Nephron (organoid): ENCODE results near the gene TBC1D5.
A peak's percentile ranks its signal among the peaks of the same experiment; 100 is the strongest.

Experiments used
- H3K27ac Mint-ChIP-seq, 3 experiments: 2 replicates each; pipeline ENCODE4 v1.8.0; 2020; ENCODE audit warnings: mixed read lengths in 3 of 3, mild to moderate bottlenecking in 2 of 3, moderate library complexity in 1 of 3
- H3K27me3 Mint-ChIP-seq: 2 replicates; pipeline ENCODE4 v1.8.0; 2021; ENCODE audit warnings: low read depth, mild to moderate bottlenecking, moderate library complexity, mixed read lengths
- H3K36me3 Mint-ChIP-seq: 2 replicates; pipeline ENCODE4 v1.8.0; 2020; ENCODE audit warnings: low read depth, mixed read lengths
- H3K4me1 Mint-ChIP-seq: 2 replicates; pipeline ENCODE4 v1.8.0; 2020; ENCODE audit warnings: mixed read lengths
- H3K4me3 Mint-ChIP-seq, 3 experiments: 2 replicates each; pipeline ENCODE4 v1.8.0; 2020; ENCODE audit warnings: mild to moderate bottlenecking in 3 of 3, mixed read lengths in 3 of 3, moderate library complexity in 2 of 3
- H3K9me3 Mint-ChIP-seq: 2 replicates; pipeline ENCODE4 v1.8.0; 2020; ENCODE audit warnings: mixed read lengths
- CTCF ChIP-seq, 3 experiments: fragments of 200-600 bp; sonication (generic); IDR thresholded peaks; one replicate each; pipeline ENCODE4 v1.5.0; 2021; ENCODE audit warnings: antibody characterized with exemption in 3 of 3; ENCODE audit not compliant: unreplicated experiment in 3 of 3

The TBC1D5 gene

DNA sequence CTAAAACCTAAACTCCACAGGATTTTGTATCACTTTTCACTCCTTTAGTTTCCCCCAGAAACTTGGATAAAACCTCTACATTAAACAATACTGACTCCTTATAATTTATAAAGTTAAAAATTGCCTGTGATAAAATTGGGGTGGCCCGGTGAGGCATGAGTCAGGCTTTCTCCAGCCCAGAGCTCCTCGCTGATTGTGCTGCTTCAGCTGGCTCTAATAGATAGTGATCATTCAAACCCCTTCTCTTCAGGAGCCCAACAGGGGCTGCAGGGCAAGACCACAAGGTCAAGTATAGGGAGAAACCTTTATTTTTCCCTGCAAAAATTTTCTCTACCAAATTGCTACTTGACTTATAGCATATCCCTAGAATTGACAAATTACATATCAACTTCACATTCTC, 549.4 kb downstream of the TBC1D5 start:
- TF ChIP-seq CTCF (IDR thresholded peaks at IDR 0.05; ENCODE audit: unreplicated experiment in 3 of 3): no peak
- no peaks in the 10 kb centered on the region for H3K36me3 Mint-ChIP-seq
- peaks cover 11% of the 10 kb centered on the region for H3K4me1 Mint-ChIP-seq
- H3K4me3 Mint-ChIP-seq: no peak overlapping the region
- H3K27me3 Mint-ChIP-seq: no peaks in the 10 kb centered on the region
- H3K9me3 Mint-ChIP-seq: no peaks in the 10 kb centered on the region
- no peak overlapping the region for H3K27ac Mint-ChIP-seq

GRCh38 chr3:17190353-17191078, 551.9 kb downstream of the TBC1D5 start:
- Mint-ChIP-seq H3K4me1 (peaks cover 13% of the 10 kb centered on the region), H3K27me3 (no peaks in the 10 kb centered on the region), H3K36me3 (no peaks in the 10 kb centered on the region), H3K4me3 (no peak overlapping the region), H3K27ac (no peak overlapping the region), H3K9me3 (no peaks in the 10 kb centered on the region)
- TF ChIP-seq CTCF (IDR thresholded peaks at IDR 0.05; ENCODE audit: unreplicated experiment in 3 of 3): no peak

DNA sequence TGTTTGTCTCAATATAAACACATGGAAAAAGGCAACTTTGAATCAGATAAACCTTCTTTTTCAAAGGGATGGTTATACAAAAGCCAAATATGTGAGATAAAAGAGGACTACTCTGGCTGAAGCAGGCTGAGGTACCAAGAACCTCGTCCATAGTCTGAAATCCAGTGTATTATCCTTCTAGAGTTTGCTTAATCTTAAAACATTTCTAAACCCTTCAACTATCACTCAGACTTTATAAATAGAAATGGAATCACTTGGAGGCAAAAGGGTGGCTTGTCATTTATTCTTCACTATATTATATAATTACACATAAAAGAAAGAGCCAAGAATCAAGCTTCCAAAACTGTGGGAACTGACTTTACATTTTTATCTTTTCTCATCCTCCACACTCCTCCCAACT, 554.1 kb downstream of the TBC1D5 start:
- Mint-ChIP-seq H3K36me3 (peaks cover 3% of the 10 kb centered on the region), H3K4me3 (no peak overlapping the region), H3K27ac (peak overlapping the region in 2 of 3 experiments; percentile 21 to 49), H3K27me3 (no peaks in the 10 kb centered on the region), H3K4me1 (peaks cover 13% of the 10 kb centered on the region), H3K9me3 (no peaks in the 10 kb centered on the region)
- TF ChIP-seq CTCF (IDR thresholded peaks at IDR 0.05; ENCODE audit: unreplicated experiment in 3 of 3): no peak

DNA sequence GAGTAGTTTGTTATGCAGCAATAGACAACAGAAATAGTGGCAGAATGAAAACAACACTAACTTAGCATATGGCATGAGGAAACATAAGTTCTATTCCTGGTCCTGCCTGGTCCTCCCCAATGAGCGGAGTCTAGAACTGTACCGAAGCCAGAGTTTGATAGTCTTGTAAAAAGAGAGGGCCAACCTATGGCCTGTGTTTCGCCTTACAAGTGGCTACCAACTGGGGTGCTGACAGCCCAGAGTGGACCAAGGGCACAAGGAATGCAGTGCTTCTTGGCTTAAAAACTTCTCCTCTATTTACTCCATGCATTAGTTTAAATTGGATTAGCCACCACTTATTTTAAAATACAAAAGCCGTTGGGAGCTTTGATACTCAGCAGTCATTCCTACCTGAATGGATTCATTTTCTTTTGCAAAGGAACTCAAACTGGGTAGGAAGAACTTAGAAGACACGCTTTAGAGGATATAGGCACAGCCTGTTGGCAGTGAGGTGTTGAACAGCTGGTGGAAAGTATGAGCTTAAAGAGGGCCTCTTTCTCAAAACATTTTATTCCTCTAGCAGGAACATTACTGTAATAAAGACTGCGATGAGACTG, 554.7 kb downstream of the TBC1D5 start:
- H3K27me3 Mint-ChIP-seq: no peaks in the 10 kb centered on the region
- no peak overlapping the region for H3K4me3 Mint-ChIP-seq
- peaks cover 20% of the 10 kb centered on the region for H3K4me1 Mint-ChIP-seq
- H3K36me3 Mint-ChIP-seq: peaks cover 3% of the 10 kb centered on the region
- no peaks in the 10 kb centered on the region for H3K9me3 Mint-ChIP-seq
- no peak for TF ChIP-seq CTCF (IDR thresholded peaks at IDR 0.05; ENCODE audit: unreplicated experiment in 3 of 3)
- no peak overlapping the region for H3K27ac Mint-ChIP-seq

DNA sequence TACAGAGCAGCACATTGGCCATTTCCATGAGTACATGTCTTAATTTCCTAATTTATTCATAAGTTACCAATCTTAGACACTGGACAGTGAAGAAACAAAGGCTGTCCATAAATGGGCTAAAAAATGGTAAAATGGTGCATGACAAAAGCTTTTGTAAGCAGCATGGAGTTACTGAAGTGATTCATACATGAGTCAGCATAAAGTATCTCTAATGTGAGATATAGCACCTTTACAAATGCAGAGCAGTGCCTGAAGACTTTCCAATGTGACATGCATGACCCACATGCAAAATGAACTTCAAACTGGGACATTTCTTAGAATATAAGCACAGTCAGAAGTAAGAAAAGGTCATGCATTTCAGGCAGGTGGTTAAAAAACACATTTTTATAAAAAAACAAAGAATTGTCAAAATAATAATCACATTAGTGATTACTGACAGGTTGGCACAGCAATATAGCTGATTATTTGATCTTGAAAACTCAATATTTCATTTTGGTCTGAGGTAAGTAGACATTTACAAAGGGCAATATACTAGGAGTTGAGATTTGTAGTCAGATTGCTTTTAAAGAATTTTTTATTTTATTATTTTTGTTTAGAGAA, 558.4 kb downstream of the TBC1D5 start:
- H3K27me3 Mint-ChIP-seq: no peaks in the 10 kb centered on the region
- no peak overlapping the region for H3K4me3 Mint-ChIP-seq
- H3K4me1 Mint-ChIP-seq: peaks cover 22% of the 10 kb centered on the region
- no peak overlapping the region for H3K27ac Mint-ChIP-seq
- TF ChIP-seq CTCF (IDR thresholded peaks at IDR 0.05; ENCODE audit: unreplicated experiment in 3 of 3): no peak
- peaks cover 6% of the 10 kb centered on the region for H3K36me3 Mint-ChIP-seq
- H3K9me3 Mint-ChIP-seq: no peaks in the 10 kb centered on the region
